Stomach (tissue), 9 donors: ENCODE data around the gene PDCD4. TPM values are rescaled to one million over a fixed set of nuclear protein-coding genes. Genes with fewer than 3 reads are reported as not detected.

ENCODE experiments used
- DNase-seq, 2 donors: peaks; one replicate each; pipeline versions ENCODE4 v3.0.0 to v3.0.0-alpha.2; 2013 to 2019
- H3K27ac ChIP-seq, 5 donors: fragments of 200-600 bp in 4 of 5; sonication (generic) in 4 of 5; one replicate each; pipeline ENCODE4 v1.5.1; 2013 to 2019; ENCODE audit warnings: mild to moderate bottlenecking in 1 of 5, moderate library complexity in 1 of 5
- H3K27me3 ChIP-seq, 3 donors: fragments of 200-600 bp; sonication (generic); one replicate each; pipeline ENCODE4 v1.5.1; 2017 to 2019; ENCODE audit warnings: mixed run types in 1 of 3
- H3K36me3 ChIP-seq, 4 donors: fragments of 200-600 bp; sonication (generic); 1 replicate in 3 of 4; 2 replicates in 1 of 4; pipeline ENCODE4 v1.5.1; 2016 to 2019
- H3K4me1 ChIP-seq, 4 donors: fragments of 200-600 bp; sonication (generic); one replicate each; pipeline ENCODE4 v1.5.1; 2016 to 2019
- H3K4me3 ChIP-seq, 4 donors: fragments of 200-600 bp; sonication (generic) in 3 of 4; one replicate each; pipeline ENCODE4 v1.5.1; 2016 to 2019; ENCODE audit warnings: mild to moderate bottlenecking in 1 of 4
- H3K9me3 ChIP-seq, 4 donors: fragments of 200-600 bp; sonication (generic); one replicate each; pipeline ENCODE4 v1.5.1; 2016 to 2019
- EP300 ChIP-seq: sonication (generic); formaldehyde crosslinking; IDR thresholded peaks from one replicate; pipeline ENCODE4 v1.6.1; 2017; ENCODE audit warnings: antibody characterized with exemption
- POLR2A ChIP-seq, 4 donors: fragments of 450-650 bp; IDR thresholded peaks; one replicate each; pipeline ENCODE4 v1.6.1; 2016; ENCODE audit warnings: antibody characterized with exemption in 4 of 4, control low read depth in 2 of 4, mild to moderate bottlenecking in 1 of 4, moderate library complexity in 1 of 4
- POLR2AphosphoS5 ChIP-seq, 3 donors: sonication (generic); formaldehyde crosslinking; IDR thresholded peaks; one replicate each; pipeline ENCODE4 v1.6.1; 2016; ENCODE audit warnings: antibody characterized with exemption in 3 of 3
- WGBS, 5 donors: extraction: QIAGEN DNeasy Blood & Tissue Kit in 3 of 5; methylation state at CpG; one replicate each; pipeline versions ENCODE4 v1.1.5 to v1.1.7; 2013 to 2018; 5-methylcytosine and 5-hydroxymethylcytosine counted together
- intact Hi-C: fragments of 100-400 bp; cut with DNase I; formaldehyde crosslinking; loops from one replicate; pipeline ENCODE4 v1.15.1; 2023; ENCODE audit warnings: low total_unique reads
- polyA plus RNA-seq, 3 donors: library from polyadenylated mRNA; stranded (reverse); fragments of 200-250 nt; gene quantifications; one replicate each; pipeline ENCODE4 v1.2.3, GENCODE V29; 2013
- total RNA-seq, 5 donors: library from RNA; depleted of rRNA; stranded (reverse); fragments of >200 nt; gene quantifications; one replicate each; pipeline versions ENCODE4 v1.1.0 to v1.2.3, GENCODE V29; 2014 to 2016
- TF ChIP-seq, protein P1 (sequence below), 7 experiments: fragments of 450-650 bp in 4 of 7; fragments of 200-600 bp in 3 of 7; sonication (generic) in 3 of 7; IDR thresholded peaks; one replicate each; pipeline ENCODE4 v1.5.1; 2016 to 2019; ENCODE audit warnings: antibody characterized with exemption in 7 of 7, control low read depth in 2 of 7, mild to moderate bottlenecking in 1 of 7
- donor health status: healthy with polysubstance abuse.
- donor health status: Bipolar disorder and iron deficiency.
- donor health status: healthy.

The PDCD4 gene
- total and polyA plus RNA-seq, 8 donors = 39.3 to 605 (median 119) TPM

DNA sequence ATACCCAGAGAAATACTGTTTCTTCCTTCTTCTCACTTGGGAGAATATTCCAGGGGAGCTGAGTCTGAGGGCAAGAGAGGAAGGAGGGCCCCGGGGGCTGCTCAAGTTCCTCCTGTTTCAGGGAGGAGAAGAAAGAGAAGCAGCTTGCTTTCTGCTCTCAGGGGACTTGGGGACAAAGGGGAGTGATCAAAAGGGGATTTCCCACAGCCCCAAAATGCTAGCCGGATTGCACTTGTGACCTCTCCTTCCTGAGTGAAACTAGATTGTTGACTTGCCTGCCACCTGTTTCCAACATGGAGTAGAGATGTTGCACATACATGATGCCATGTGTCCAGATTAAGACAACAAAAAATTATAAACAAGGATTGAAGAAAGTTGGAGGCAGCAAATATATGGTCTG lies 28.7 kb upstream of the PDCD4 start:
- TF ChIP-seq, protein P1, sequence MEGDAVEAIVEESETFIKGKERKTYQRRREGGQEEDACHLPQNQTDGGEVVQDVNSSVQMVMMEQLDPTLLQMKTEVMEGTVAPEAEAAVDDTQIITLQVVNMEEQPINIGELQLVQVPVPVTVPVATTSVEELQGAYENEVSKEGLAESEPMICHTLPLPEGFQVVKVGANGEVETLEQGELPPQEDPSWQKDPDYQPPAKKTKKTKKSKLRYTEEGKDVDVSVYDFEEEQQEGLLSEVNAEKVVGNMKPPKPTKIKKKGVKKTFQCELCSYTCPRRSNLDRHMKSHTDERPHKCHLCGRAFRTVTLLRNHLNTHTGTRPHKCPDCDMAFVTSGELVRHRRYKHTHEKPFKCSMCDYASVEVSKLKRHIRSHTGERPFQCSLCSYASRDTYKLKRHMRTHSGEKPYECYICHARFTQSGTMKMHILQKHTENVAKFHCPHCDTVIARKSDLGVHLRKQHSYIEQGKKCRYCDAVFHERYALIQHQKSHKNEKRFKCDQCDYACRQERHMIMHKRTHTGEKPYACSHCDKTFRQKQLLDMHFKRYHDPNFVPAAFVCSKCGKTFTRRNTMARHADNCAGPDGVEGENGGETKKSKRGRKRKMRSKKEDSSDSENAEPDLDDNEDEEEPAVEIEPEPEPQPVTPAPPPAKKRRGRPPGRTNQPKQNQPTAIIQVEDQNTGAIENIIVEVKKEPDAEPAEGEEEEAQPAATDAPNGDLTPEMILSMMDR (IDR thresholded peaks at IDR 0.05) = no peak
- peak in 1 of 3 donors; percentile 2 for TF ChIP-seq POLR2AphosphoS5 (IDR thresholded peaks at IDR 0.05)
- no peaks in the 10 kb centered on the region for H3K27me3 ChIP-seq
- H3K9me3 ChIP-seq = no peaks in the 10 kb centered on the region
- peak overlapping the region; percentile 84 to 96 (median 89) for H3K27ac ChIP-seq
- 8 to 24% (median 15%) methylated on average over 2 of the region's 2 CpGs for WGBS, 5 donors
- H3K4me1 ChIP-seq = peaks cover 59 to 94% (median 77%) of the 10 kb centered on the region in 4 donors
- DNase-seq = peak in 1 of 2 donors; percentile 69
- H3K36me3 ChIP-seq = no peaks in the 10 kb centered on the region
- intact Hi-C loops = no loop called here
- no peak overlapping the region for H3K4me3 ChIP-seq

DNA sequence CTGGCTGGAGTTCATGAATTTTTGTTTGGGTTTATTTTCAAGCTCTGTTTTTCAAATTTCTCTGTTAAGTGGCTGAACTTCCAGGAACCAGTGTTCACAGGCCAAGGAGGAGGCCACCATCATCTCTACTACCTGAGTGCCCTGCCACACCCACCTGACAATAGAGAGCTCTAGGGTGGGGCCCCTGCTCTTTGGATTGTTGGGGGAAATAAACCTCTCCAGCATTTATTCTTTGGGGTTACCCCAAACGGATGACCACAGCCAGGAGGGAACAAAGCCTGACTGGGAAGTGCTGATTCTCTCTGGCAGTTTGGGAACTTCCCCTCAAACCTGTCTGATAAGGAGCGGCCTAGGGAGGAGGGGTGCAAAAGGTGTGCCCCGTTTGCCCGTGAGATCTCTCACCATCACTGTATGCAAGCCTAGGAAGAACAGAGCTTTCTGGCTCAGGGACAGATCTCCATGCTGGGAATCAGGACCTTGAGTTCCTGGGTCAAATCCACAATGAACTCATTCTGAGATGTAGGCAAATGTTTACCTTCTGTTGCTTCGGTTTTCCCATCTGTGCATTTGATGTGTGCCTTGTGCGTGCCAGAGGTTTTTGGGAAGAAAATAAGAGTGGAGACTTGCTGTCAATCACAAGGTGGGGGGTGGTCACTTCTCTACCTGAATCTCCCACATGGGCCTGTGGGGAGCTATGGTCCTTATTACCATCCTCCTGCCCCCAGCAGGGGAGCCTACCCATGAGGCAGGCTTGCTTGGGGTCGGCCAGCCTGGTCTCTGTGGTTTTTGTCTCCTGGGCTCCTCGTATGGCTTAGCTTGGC lies 27.7 kb upstream of the PDCD4 start:
- Histone ChIP-seq H3K36me3 (no peaks in the 10 kb centered on the region), H3K4me1 (peaks cover 59 to 84% (median 71%) of the 10 kb centered on the region in 4 donors), H3K27me3 (no peaks in the 10 kb centered on the region), H3K9me3 (no peaks in the 10 kb centered on the region), H3K27ac (peak overlapping the region; percentile 84 to 96 (median 89)), H3K4me3 (no peak overlapping the region)
- no peak for DNase-seq
- intact Hi-C loops = no loop called here
- 40 to 46% (median 42%) methylated on average over 8 of the region's 8 CpGs for WGBS, 5 donors
- TF ChIP-seq EP300 = no peak
- no peak for TF ChIP-seq POLR2A (IDR thresholded peaks at IDR 0.05)
- TF ChIP-seq POLR2AphosphoS5 (IDR thresholded peaks at IDR 0.05) = peak in 2 of 3 donors; percentile 51 to 67
- TF ChIP-seq, protein P1 (IDR thresholded peaks at IDR 0.05) = no peak

DNA sequence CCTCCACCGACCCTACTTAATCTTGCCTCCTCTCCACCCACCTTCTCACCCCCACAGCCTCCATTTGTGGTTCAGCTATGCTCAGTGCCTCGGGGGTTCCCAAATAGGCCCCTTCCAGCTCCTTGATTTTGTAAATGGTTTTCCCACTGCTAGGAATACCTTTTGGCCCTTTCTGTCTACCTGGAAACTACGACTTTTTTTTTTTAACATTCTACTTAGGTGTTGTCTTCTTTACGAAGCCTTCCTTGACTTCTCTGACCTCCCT lies 27.2 kb upstream of the PDCD4 start:
- WGBS, 5 donors = 61 to 90% (median 76%) methylated on average over 4 of the region's 4 CpGs
- no peaks in the 10 kb centered on the region for H3K27me3 ChIP-seq

DNA sequence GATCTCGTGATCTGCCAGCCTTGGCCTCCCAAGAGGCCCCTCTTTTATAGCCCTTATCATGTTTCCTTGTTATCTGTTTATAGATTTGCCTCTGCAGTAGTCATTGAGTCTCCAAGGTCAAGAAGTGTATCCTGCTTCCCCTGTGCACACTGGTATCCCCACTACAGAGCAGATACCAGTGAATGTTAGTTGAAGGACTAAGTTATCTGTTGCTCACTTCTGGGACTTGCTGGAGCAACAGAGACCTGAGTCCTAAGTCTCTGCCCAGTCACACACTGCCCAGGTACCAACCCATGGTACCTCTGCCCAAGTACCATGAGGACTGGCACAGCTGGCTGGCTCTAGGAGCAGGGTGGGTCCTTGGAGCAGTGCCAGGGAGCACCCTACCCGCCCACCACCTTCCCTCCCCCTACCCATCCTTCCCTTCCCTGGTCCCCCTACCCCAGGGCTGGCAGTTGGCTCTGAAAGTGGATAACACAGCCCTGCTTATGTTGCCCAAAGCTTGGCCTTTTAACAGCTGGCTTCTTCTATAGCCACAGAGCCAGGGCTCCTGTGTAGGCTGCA lies 26.5 kb upstream of the PDCD4 start:
- Histone ChIP-seq H3K4me3 (no peak overlapping the region), H3K4me1 (peaks cover 59 to 73% (median 66%) of the 10 kb centered on the region in 4 donors), H3K27me3 (no peaks in the 10 kb centered on the region), H3K36me3 (no peaks in the 10 kb centered on the region), H3K27ac (peak overlapping the region; percentile 84 to 96 (median 89)), H3K9me3 (no peaks in the 10 kb centered on the region)
- intact Hi-C loops = no loop called here
- 35 to 59% (median 44%) methylated on average over 2 of the region's 2 CpGs for WGBS, 5 donors
- TF ChIP-seq EP300 = no peak
- no peak for TF ChIP-seq POLR2AphosphoS5 (IDR thresholded peaks at IDR 0.05)
- no peak for TF ChIP-seq POLR2A (IDR thresholded peaks at IDR 0.05)
- TF ChIP-seq, protein P1 (IDR thresholded peaks at IDR 0.05) = no peak
- DNase-seq = no peak

More for the DNA sequence above, 27.2 kb upstream of the PDCD4 start:
- no peak overlapping the region for H3K4me3 ChIP-seq
- DNase-seq = no peak
- H3K9me3 ChIP-seq = no peaks in the 10 kb centered on the region
- no peak for TF ChIP-seq POLR2A (IDR thresholded peaks at IDR 0.05)
- no peak for TF ChIP-seq EP300
- TF ChIP-seq, protein P1 (IDR thresholded peaks at IDR 0.05) = no peak
- no peak for TF ChIP-seq POLR2AphosphoS5 (IDR thresholded peaks at IDR 0.05)
- intact Hi-C loops = no loop called here
- H3K36me3 ChIP-seq = no peaks in the 10 kb centered on the region
- peaks cover 59 to 79% (median 69%) of the 10 kb centered on the region in 4 donors for H3K4me1 ChIP-seq
- H3K27ac ChIP-seq = peak overlapping the region; percentile 84 to 96 (median 89)
